SK-MEL-5 (cell line): ENCODE measurements around the gene MRPL51. TPM values are rescaled to one million over a fixed set of nuclear protein-coding genes. Genes with fewer than 3 reads are reported as not detected.

Experiments
- DNase-seq: peaks from one replicate; pipeline ENCODE4 v3.0.0-alpha.2; 2016; ENCODE audit warnings: low read depth, low spot score
- in situ Hi-C: cut with HindIII; loops from 2 replicates; pipeline ENCODE4 v1.10.0; 2016; ENCODE audit warnings: low sequenced_read_pairs, high pct_unique_total_duplicates, low pct_unique_long_range_greater_than_20kb
- total RNA-seq: library from RNA; depleted of rRNA; stranded (reverse); fragments of >200 nt; shearing (Covaris generic); gene quantifications from 2 replicates; pipeline ENCODE4 v1.2.3, GENCODE V29; 2014

The MRPL51 gene
- total RNA-seq, 1 experiment from 2014 or later = 252 TPM

DNA sequence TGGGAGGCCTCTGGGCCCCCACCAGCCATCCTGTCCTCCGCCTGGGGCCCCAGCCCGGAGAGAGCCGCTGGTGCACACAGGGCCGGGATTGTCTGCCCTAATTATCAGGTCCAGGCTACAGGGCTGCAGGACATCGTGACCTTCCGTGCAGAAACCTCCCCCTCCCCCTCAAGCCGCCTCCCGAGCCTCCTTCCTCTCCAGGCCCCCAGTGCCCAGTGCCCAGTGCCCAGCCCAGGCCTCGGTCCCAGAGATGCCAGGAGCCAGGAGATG lies 40.5 kb upstream of the MRPL51 start:
- in situ Hi-C loops = no loop called here
- no peak for DNase-seq

DNA sequence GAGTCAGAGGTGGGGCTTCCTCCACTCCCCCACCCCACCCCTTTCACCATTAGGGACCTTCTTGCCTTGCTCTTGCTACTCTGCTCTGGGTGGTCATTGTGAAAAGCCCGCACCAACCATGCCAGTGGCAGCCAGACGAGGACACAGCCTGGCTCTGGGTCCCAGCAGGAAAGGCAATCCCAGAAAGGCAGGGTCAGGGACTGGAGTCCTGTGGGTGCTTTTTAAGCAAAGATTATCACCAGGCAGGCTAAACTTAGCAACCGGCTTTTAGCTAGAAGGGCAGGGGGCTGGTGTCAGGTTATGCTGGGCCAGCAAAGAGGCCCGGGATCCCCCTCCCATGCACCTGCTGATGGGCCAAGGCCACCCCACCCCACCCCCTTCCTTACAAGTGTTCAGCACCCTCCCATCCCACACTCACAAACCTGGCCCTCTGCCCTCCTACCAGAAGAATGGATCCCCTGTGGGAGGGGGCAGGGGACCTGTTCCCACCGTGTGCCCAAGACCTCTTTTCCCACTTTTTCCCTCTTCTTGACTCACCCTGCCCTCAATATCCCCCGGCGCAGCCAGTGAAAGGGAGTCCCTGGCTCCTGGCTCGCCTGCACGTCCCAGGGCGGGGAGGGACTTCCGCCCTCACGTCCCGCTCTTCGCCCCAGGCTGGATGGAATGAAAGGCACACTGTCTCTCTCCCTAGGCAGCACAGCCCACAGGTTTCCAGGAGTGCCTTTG lies 40.0 kb upstream of the MRPL51 start:
- DNase-seq = peak; percentile 97
- in situ Hi-C loops = no loop called here

DNA sequence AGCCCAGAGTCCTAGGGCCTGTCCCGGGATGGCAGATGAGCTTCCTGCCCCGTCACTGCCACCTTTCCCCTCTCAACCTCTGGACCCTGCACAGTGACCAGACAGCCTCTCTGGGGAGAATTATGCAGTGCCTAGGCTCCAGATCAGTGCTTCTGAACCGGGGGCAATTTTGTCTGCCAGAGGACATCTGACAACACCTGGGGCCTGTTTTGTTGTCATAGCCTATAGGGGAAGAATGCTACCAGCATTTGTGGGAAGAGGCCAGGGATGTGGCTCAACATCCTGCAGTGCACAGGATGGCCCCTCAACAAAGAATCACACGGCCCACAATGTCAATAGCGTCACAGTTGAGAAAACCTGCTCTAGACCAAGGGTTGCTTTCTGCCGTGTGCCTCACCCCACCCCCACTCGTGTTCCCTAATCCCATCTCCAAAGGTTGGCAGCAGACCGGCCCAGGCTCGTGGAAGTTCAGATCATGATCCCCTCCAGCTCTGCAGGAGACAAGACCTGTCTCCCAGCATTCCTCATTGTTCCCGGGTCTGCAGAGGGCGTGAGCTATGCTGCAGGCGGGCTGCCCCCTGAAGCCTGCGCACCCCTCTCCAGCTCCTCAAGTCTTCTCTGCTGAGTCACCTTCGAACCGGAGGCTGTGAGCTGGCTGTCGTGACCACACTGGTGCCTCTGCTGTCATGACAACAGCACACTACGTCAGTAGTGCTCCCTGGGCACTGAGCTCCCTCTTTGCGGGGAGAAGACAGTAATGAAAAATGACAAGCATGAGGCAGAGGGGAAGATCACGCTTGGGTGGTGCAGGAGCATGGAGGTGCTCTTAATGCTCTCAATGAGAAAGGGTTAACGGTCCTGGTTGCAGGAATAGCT lies 39.2 kb upstream of the MRPL51 start:
- peak; percentile 83 for DNase-seq
- in situ Hi-C loops = no loop called here

GRCh38 chr12:6530576-6531260 lies 37.7 kb upstream of the MRPL51 start:
- DNase-seq = no peak
- in situ Hi-C loops = no loop called here

DNA sequence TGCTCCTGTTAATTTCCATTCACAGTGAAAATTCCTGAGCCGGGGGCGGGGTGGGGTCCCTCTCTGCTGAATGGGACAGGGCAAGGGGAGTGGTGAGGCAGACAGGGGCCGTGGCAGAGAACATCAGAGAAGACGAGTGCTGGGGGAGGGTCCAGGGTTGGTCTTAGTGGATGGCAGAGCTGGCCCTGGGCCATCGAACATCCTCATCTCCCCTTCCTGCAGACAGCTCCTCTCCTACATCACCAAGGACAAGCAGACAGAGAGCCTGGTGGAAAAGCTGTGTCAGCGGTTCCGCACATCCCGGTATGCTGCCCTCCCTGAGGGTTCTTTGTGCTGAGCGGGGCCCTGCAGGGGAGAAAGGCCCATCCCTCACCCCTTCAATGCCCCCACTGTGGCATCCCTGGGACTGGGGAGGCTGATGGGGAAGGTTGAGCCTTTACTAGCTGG lies 36.3 kb upstream of the MRPL51 start:
- no peak for DNase-seq
- in situ Hi-C loops = no loop called here

DNA sequence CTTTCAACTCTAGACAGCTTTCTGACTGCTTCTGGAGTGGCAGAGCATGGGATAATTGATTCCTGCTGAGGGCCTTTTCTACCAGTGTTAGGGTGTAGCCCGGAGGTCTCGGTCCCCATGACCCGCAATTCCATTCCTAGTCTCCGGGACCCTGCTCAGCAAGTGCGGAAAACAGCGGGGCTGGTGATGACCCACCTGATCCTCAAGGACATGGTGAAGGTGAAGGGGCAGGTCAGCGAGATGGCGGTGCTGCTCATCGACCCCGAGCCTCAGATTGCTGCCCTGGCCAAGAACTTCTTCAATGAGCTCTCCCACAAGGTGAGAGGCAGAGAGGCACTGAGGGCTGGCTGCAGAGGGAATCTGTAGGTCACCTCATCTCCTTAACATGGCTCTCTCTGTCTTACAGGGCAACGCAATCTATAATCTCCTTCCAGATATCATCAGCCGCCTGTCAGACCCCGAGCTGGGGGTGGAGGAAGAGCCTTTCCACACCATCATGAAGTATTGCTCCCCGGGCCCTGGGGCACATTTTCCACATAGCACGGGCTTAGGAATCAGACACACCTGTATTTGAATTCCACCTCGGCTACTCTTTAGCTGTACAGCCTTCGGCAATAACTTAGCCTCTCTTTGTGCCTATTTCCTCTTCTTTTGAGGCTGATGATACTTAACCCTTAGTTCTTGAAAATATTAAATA lies 35.6 kb upstream of the MRPL51 start:
- no peak for DNase-seq
- in situ Hi-C loops = no loop called here

DNA sequence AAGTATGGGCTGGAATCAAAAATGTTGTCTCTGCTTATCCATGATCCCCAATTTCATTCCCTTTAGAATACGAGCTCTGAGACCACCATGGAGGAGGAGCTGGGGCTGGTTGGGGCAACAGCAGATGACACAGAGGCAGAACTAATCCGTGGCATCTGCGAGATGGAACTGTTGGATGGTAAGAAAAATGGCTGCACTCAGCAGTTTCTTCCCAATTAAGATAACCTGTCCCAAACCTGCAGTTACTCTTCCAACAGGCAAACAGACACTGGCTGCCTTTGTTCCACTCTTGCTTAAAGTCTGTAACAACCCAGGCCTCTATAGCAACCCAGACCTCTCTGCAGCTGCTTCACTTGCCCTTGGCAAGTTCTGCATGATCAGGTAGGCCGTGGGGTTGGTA lies 34.6 kb upstream of the MRPL51 start:
- in situ Hi-C loops = no loop called here

GRCh38 chr12:6526766-6527525 lies 33.9 kb upstream of the MRPL51 start:
- no peak for DNase-seq
- in situ Hi-C loops = no loop called here

More for the DNA sequence above, 34.6 kb upstream of the MRPL51 start:
- DNase-seq = no peak

- in situ Hi-C loops = no loop called here
- DNase-seq = no peak
Observed at GRCh38 chr12:6526201-6526600, 33.1 kb upstream of the MRPL51 start.

GRCh38 chr12:6524648-6525047 lies 31.6 kb upstream of the MRPL51 start:
- in situ Hi-C loops = no loop called here
- no peak for DNase-seq

DNA sequence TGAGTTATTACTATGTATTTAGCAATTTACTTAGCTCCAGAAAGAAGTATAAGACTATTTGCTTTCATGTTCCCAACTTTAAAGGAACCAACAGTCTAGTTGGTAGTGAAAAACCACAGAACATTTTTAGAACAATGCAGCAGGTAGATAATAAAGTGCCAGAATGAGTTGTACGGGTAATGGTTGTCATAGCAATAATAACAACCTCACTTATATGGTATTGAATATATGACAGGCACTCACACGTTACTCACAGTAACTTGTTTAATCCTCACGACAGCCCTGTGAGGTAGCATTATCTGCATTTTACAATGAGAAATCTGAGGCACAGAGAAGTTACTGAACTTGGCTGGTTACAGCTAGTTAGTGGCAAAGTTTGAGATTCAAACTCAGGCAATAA lies 30.6 kb upstream of the MRPL51 start:
- DNase-seq = no peak
- in situ Hi-C loops = no loop called here

GRCh38 chr12:6522193-6522592 lies 29.1 kb upstream of the MRPL51 start:
- in situ Hi-C loops = no loop called here
- no peak for DNase-seq

- no peak for DNase-seq
- in situ Hi-C loops = no loop called here
Observed at GRCh38 chr12:6520186-6520585, 27.1 kb upstream of the MRPL51 start.

DNA sequence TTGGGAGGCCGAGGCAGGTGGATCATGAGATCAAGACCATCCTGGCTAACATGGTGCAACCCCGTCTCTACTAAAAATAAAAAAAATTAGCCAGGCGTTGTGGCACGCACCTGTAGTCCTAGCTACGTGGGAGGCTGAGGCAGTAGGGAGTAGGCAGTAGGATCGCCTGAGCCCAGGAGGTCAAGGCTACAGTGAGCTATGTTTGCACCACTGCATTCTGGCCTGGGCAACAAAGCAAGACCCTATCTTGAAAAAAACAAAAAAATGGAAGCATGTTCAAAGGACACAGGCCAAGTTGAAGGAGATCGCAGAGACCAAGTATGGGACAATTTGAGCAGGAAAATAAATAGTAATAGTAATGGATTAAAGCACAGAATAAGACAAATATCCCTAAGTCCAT lies 15.0 kb upstream of the MRPL51 start:
- DNase-seq = no peak
- in situ Hi-C loops = no loop called here

GRCh38 chr12:6507102-6507998 lies 14.3 kb upstream of the MRPL51 start:
- no peak for DNase-seq
- in situ Hi-C loops = no loop called here

DNA sequence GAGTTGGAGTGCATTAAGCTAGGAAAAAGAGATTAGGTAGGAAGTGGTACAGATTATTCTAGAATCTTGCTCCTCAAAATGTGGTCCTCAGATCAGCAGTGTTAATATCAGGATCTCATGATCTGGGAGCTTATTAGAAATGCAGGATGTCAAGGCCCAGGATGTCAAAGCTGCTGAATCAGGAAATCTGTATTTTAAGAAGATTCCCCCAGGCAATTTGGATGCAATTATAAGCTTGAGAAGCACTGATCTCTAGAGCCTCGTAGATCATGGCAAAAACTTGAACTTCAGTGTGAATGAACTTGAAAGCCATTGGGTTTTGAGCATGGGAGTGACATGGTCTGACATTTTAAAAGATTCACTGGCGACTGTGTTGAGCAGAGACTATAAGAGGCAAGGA lies 7.4 kb upstream of the MRPL51 start:
- DNase-seq = no peak
- in situ Hi-C loops = no loop called here
